Calu3 (cell line): ENCODE measurements around the gene CLEC16A. TPM values are rescaled to one million over a fixed set of nuclear protein-coding genes. Genes with fewer than 3 reads are reported as not detected.

ENCODE experiments used
- BruUV-seq: library from RNA; stranded (reverse); fragments of 400-500 nt; replicated peaks from 2 replicates; lab custom pipeline; 2021; lab: Mats Ljungman, UMichigan
- CTCF ChIA-PET: fragments of 300-600 bp; sonication (Branson Sonifier 250); formaldehyde crosslinking; loops from one replicate; lab custom pipeline; 2022; ENCODE audit warnings: antibody characterized with exemption; lab: Charles Lee
- DNase-seq: peaks from one replicate; pipeline ENCODE4 v3.0.0; 2022
- H3K27ac Mint-ChIP-seq: one replicate; pipeline ENCODE4 v1.8.0; 2022; ENCODE audit warnings: mixed read lengths; ENCODE audit not compliant: unreplicated experiment
- H3K27me3 Mint-ChIP-seq: one replicate; pipeline ENCODE4 v1.8.0; 2022; ENCODE audit warnings: mixed read lengths; ENCODE audit not compliant: unreplicated experiment
- H3K36me3 Mint-ChIP-seq: one replicate; pipeline ENCODE4 v1.8.0; 2022; ENCODE audit warnings: mild to moderate bottlenecking, moderate library complexity, mixed read lengths; ENCODE audit not compliant: insufficient read depth, unreplicated experiment
- H3K4me1 Mint-ChIP-seq: one replicate; pipeline ENCODE4 v1.8.0; 2022; ENCODE audit warnings: mild to moderate bottlenecking, low read depth, mixed read lengths; ENCODE audit not compliant: unreplicated experiment
- H3K4me3 Mint-ChIP-seq: one replicate; pipeline ENCODE4 v1.8.0; 2022; ENCODE audit warnings: mild to moderate bottlenecking, low read depth, moderate library complexity, mixed read lengths; ENCODE audit not compliant: unreplicated experiment
- H3K9me3 Mint-ChIP-seq: one replicate; pipeline ENCODE4 v1.8.0; 2022; ENCODE audit warnings: low read depth, mixed read lengths; ENCODE audit not compliant: unreplicated experiment
- CTCF ChIP-seq: fragments of 200-600 bp; IDR thresholded peaks from one replicate; pipeline ENCODE4 v1.8.0; 2022; ENCODE audit warnings: antibody characterized with exemption; ENCODE audit not compliant: unreplicated experiment
- intact Hi-C: fragments of 100-400 bp; cut with micrococcal nuclease; formaldehyde crosslinking; loops from one replicate; pipeline ENCODE4 v1.10.0; 2022; ENCODE audit not compliant: unreplicated experiment
- total RNA-seq: library from RNA; stranded (reverse); gene quantifications from 2 replicates; pipeline ENCODE4 v1.2.3, GENCODE V29; 2022

Gene CLEC16A
- total RNA-seq, 1 experiment from 2014 or later, result 33.0 TPM

GRCh38 chr16:11163761-11164261 is 219.4 kb downstream of the CLEC16A start:
- TF ChIP-seq CTCF, result no peak
- no peaks in the 10 kb centered on the region for H3K4me1 Mint-ChIP-seq
- DNase-seq, result no peak
- no peak overlapping the region for H3K27ac Mint-ChIP-seq
- BruUV-seq, result no TSS peak
- no peaks in the 10 kb centered on the region for H3K27me3 Mint-ChIP-seq
- no peaks in the 10 kb centered on the region for H3K9me3 Mint-ChIP-seq
- H3K4me3 Mint-ChIP-seq, result no peak overlapping the region
- intact Hi-C loops, result no loop called here
- CTCF ChIA-PET, result interaction anchor here (0.7 kb wide), 1 partner anchor 91 kb away, joined by 5 read pairs; no protein-coding TSS in a partner anchor
- peaks cover 4% of the 10 kb centered on the region for H3K36me3 Mint-ChIP-seq

GRCh38 chr16:11164482-11165270 is 220.3 kb downstream of the CLEC16A start:
- Mint-ChIP-seq H3K27ac (no peak overlapping the region), H3K9me3 (no peaks in the 10 kb centered on the region), H3K4me3 (no peak overlapping the region), H3K36me3 (peaks cover 4% of the 10 kb centered on the region), H3K27me3 (no peaks in the 10 kb centered on the region), H3K4me1 (no peaks in the 10 kb centered on the region)
- no peak for TF ChIP-seq CTCF
- no TSS peak for BruUV-seq
- no peak for DNase-seq
- CTCF ChIA-PET, result no interaction called here
- intact Hi-C loops, result no loop called here

GRCh38 chr16:11165349-11165748 is 221.0 kb downstream of the CLEC16A start:
- Mint-ChIP-seq H3K4me1 (no peaks in the 10 kb centered on the region), H3K9me3 (no peaks in the 10 kb centered on the region), H3K27me3 (no peaks in the 10 kb centered on the region), H3K36me3 (peaks cover 4% of the 10 kb centered on the region), H3K4me3 (no peak overlapping the region), H3K27ac (no peak overlapping the region)
- CTCF ChIA-PET, result interaction anchor here (0.6 kb wide), 2 partner anchors 23 to 30 kb away, joined by 3 read pairs; no protein-coding TSS in a partner anchor
- no peak for DNase-seq
- BruUV-seq, result no TSS peak
- intact Hi-C loops, result no loop called here
- no peak for TF ChIP-seq CTCF

GRCh38 chr16:11165894-11166665 is 221.7 kb downstream of the CLEC16A start:
- Mint-ChIP-seq H3K36me3 (peaks cover 4% of the 10 kb centered on the region), H3K27me3 (no peaks in the 10 kb centered on the region), H3K27ac (no peak overlapping the region), H3K4me1 (no peaks in the 10 kb centered on the region), H3K4me3 (no peak overlapping the region), H3K9me3 (no peaks in the 10 kb centered on the region)
- intact Hi-C loops, result no loop called here
- CTCF ChIA-PET, result interaction anchor here (0.6 kb wide), 3 partner anchors 24 to 1352 kb away, joined by 3 to 5 read pairs (median 3); no protein-coding TSS in a partner anchor
- BruUV-seq, result no TSS peak
- TF ChIP-seq CTCF, result no peak
- no peak for DNase-seq
